Thyroid gland (tissue), 4 donors: ENCODE results near the gene SLC25A41. TPM values are rescaled to one million over a fixed set of nuclear protein-coding genes. Genes with fewer than 3 reads are reported as not detected.

ENCODE experiments used
- DNase-seq, 2 donors: peaks; one replicate each; pipeline ENCODE4 v3.0.0-alpha.2; 2019
- H3K27ac ChIP-seq, 3 donors: fragments of 200-600 bp; sonication (generic); 1 replicate in 2 of 3; 2 replicates in 1 of 3; pipeline ENCODE4 v1.5.1; 2016 to 2019; ENCODE audit warnings: mild to moderate bottlenecking in 1 of 3, moderate library complexity in 1 of 3
- H3K27me3 ChIP-seq: fragments of 200-600 bp; sonication (generic); one replicate; pipeline ENCODE4 v1.5.1; 2019
- H3K36me3 ChIP-seq, 2 donors: fragments of 200-600 bp; sonication (generic); one replicate each; pipeline ENCODE4 v1.5.1; 2016 to 2019
- H3K4me1 ChIP-seq, 2 donors: fragments of 200-600 bp; sonication (generic); one replicate each; pipeline ENCODE4 v1.5.1; 2017 to 2019
- H3K4me3 ChIP-seq, 3 donors: fragments of 200-600 bp; sonication (generic); replicated peaks in 1 of 3; 1 replicate in 2 of 3; 2 replicates in 1 of 3; pipeline ENCODE4 v1.5.1; 2016; ENCODE audit warnings: mild to moderate bottlenecking in 1 of 3
- H3K9me3 ChIP-seq: fragments of 200-600 bp; sonication (generic); one replicate; pipeline ENCODE4 v1.5.1; 2017
- CTCF ChIP-seq, 6 experiments: fragments of 200-600 bp in 3 of 6; fragments of 450-650 bp in 3 of 6; sonication (generic) in 3 of 6; IDR thresholded peaks; one replicate each; pipeline ENCODE4 v1.5.1; 2016 to 2019; ENCODE audit warnings: antibody characterized with exemption in 6 of 6, mild to moderate bottlenecking in 2 of 6, inconsistent platforms in 1 of 6, moderate library complexity in 1 of 6
- POLR2A ChIP-seq, 2 donors: fragments of 450-650 bp; IDR thresholded peaks; one replicate each; pipeline ENCODE4 v1.6.1; 2017; ENCODE audit warnings: antibody characterized with exemption in 2 of 2, mild to moderate bottlenecking in 2 of 2, moderate library complexity in 1 of 2
- WGBS, 2 donors: methylation state at CpG; one replicate each; pipeline ENCODE4 v1.1.5; 2017; 5-methylcytosine and 5-hydroxymethylcytosine counted together
- intact Hi-C: fragments of 100-400 bp; cut with DNase I; formaldehyde crosslinking; loops from one replicate; pipeline ENCODE4 v1.15.1; 2023
- microRNA-seq: library from miRNA; unstranded; fragments of <30 nt; microRNA quantifications from one replicate; pipeline ENCODE4, GENCODE V29; 2016
- small RNA-seq: library from RNA; depleted of rRNA; stranded (forward); fragments of <200 nt; gene quantifications from one replicate; pipeline ENCODE3, GENCODE V24; 2016
- total RNA-seq, 4 donors: library from RNA; depleted of rRNA; stranded (reverse); fragments of >200 nt; gene quantifications; one replicate each; pipeline ENCODE4 v1.2.3, GENCODE V29; 2016

Gene SLC25A41
- total RNA-seq, 4 donors from 2014 or later, result 0.33 TPM; not detected in 3

GRCh38 chr19:6378041-6378440 lies 55.5 kb downstream of the SLC25A41 start:
- H3K27me3 ChIP-seq, result no peaks in the 10 kb centered on the region
- intact Hi-C loops, result loop anchor here (10.0 kb wide), 1 partner anchor 47 kb away; the partner anchor contains the start of gene KHSRP
- DNase-seq, result peak; percentile 84 to 91
- no peak for TF ChIP-seq CTCF (IDR thresholded peaks at IDR 0.05)
- TF ChIP-seq POLR2A (IDR thresholded peaks at IDR 0.05), result peak in 1 of 2 donors; percentile 29
- H3K4me3 ChIP-seq, result no peak overlapping the region
- 29 to 33% methylated on average over 2 to 6 of the region's 6 CpGs for WGBS, 2 donors
- H3K36me3 ChIP-seq, result peaks cover 38 to 42% of the 10 kb centered on the region in 2 donors
- H3K9me3 ChIP-seq, result no peaks in the 10 kb centered on the region
- H3K4me1 ChIP-seq, result peaks cover 20 to 24% of the 10 kb centered on the region in 2 donors
- peak overlapping the region; percentile 56 to 80 (median 66) for H3K27ac ChIP-seq

GRCh38 chr19:6376512-6377190 lies 56.9 kb downstream of the SLC25A41 start:
- peak overlapping the region in 1 of 3 donors; percentile 66 for H3K27ac ChIP-seq
- H3K9me3 ChIP-seq, result no peaks in the 10 kb centered on the region
- H3K4me3 ChIP-seq, result no peak overlapping the region
- 76 to 80% methylated on average over 16 to 19 of the region's 19 CpGs for WGBS, 2 donors
- peaks cover 20 to 28% of the 10 kb centered on the region in 2 donors for H3K4me1 ChIP-seq
- peaks cover 26 to 32% of the 10 kb centered on the region in 2 donors for H3K36me3 ChIP-seq
- no peak for TF ChIP-seq POLR2A (IDR thresholded peaks at IDR 0.05)
- no peak for TF ChIP-seq CTCF (IDR thresholded peaks at IDR 0.05)
- no peaks in the 10 kb centered on the region for H3K27me3 ChIP-seq
- no peak for DNase-seq
- intact Hi-C loops, result loop anchor here (10.0 kb wide), 1 partner anchor 48 kb away; the partner anchor contains the start of gene KHSRP

Small RNA genes within 50 kb of the gene (microRNA-seq; reads per million reads assigned to microRNA genes)
- gene MIR3940 (1.5 reads per million), gene MIR6790 (not detected), gene MIR6885 (1.1 reads per million)

Small RNA genes within 50 kb of the gene (small RNA-seq; reads per million reads assigned to genes)
- not detected for gene MIR6790
- gene MIR6885, result not detected

Other genes with a start within 250 kb of the SLC25A41 start
- 10 to 100 TPM; 19.2 to 35.0 (median 26.7) TPM for gene MLLT1, start 153.8 kb downstream of the SLC25A41 start, total RNA-seq
- under 1 TPM in 1 of 4 donors, not detected in 3; 0.67 TPM for gene ACER1, start 100.2 kb downstream of the SLC25A41 start, total RNA-seq
- gene CLPP, start 72.2 kb downstream of the SLC25A41 start, total RNA-seq, result 100 to 1,000 TPM in 1 of 4 donors, 10 to 100 TPM in 3; 44.6 to 108 (median 63.1) TPM
- 100 to 1,000 TPM in 2 of 4 donors, 10 to 100 TPM in 2; 71.8 to 146 (median 91.4) TPM for gene ALKBH7, start 61.0 kb downstream of the SLC25A41 start, total RNA-seq
- gene PSPN, start 57.8 kb downstream of the SLC25A41 start, total RNA-seq, result 1 to 10 TPM; 1.1 to 6.7 (median 2.6) TPM
- gene GTF2F1, start 40.6 kb downstream of the SLC25A41 start, total RNA-seq, result 10 to 100 TPM; 50.8 to 57.0 (median 51.4) TPM
- 100 to 1,000 TPM in 3 of 4 donors, 10 to 100 TPM in 1; 92.9 to 141 (median 118) TPM for gene KHSRP, start 9.0 kb downstream of the SLC25A41 start, total RNA-seq
- gene SLC25A23, start 26.0 kb upstream of the SLC25A41 start, total RNA-seq, result 100 to 1,000 TPM in 3 of 4 donors, 10 to 100 TPM in 1; 75.2 to 214 (median 152) TPM
- 10 to 100 TPM; 21.0 to 65.2 (median 45.3) TPM for gene CRB3, start 30.5 kb upstream of the SLC25A41 start, total RNA-seq
- gene DENND1C, start 48.0 kb upstream of the SLC25A41 start, total RNA-seq, result 1 to 10 TPM in 3 of 4 donors, not detected in 1; 1.3 to 2.1 (median 1.8) TPM
- gene TUBB4A, start 68.5 kb upstream of the SLC25A41 start, total RNA-seq, result under 1 TPM in 3 of 4 donors, not detected in 1; 0.22 to 0.67 (median 0.59) TPM
- gene TNFSF9, start 97.3 kb upstream of the SLC25A41 start, total RNA-seq, result under 1 TPM in 2 of 4 donors, not detected in 2; 0.45 to 0.54 TPM
- under 1 TPM in 1 of 4 donors, not detected in 3; 0.73 TPM for gene CD70, start 157.4 kb upstream of the SLC25A41 start, total RNA-seq
- 1 to 10 TPM in 1 of 4 donors, under 1 TPM in 2, not detected in 1; 0.54 to 1.1 (median 0.63) TPM for gene TNFSF14, start 236.4 kb upstream of the SLC25A41 start, total RNA-seq